Smooth muscle cell (in vitro differentiated cells): ENCODE data around the gene MLH1. TPM values are rescaled to one million over a fixed set of nuclear protein-coding genes. Genes with fewer than 3 reads are reported as not detected.

Experiments used
- DNase-seq: peaks from one replicate; lab custom pipeline; 2025; ENCODE audit not compliant: unreplicated experiment; lab: John Stamatoyannopoulos, UW
- H2AFZ ChIP-seq: fragments of 200-600 bp; sonication (generic); 2 replicates; pipeline ENCODE4 v1.6.0; 2016; ENCODE audit warnings: antibody characterized with exemption, low read depth, mild to moderate bottlenecking
- H3F3A ChIP-seq: fragments of 200-600 bp; sonication (generic); 2 replicates; pipeline ENCODE4 v1.6.0; 2017; ENCODE audit warnings: antibody characterized with exemption, low read depth
- H3K27ac ChIP-seq: fragments of 200-600 bp; sonication (generic); 2 replicates; pipeline ENCODE4 v1.5.1; 2016; ENCODE audit warnings: low read depth, mild to moderate bottlenecking
- H3K27me3 ChIP-seq: fragments of 200-600 bp; sonication (generic); 2 replicates; pipeline ENCODE4 v1.6.1; 2016; ENCODE audit warnings: low read depth, mild to moderate bottlenecking
- H3K36me3 ChIP-seq: fragments of 200-600 bp; sonication (generic); 2 replicates; pipeline ENCODE4 v1.5.1; 2016; ENCODE audit warnings: low read depth
- H3K4me1 ChIP-seq: fragments of 200-600 bp; sonication (generic); 2 replicates; pipeline ENCODE4 v1.5.1; 2016; ENCODE audit warnings: low read depth
- H3K4me2 ChIP-seq: fragments of 200-600 bp; sonication (generic); 2 replicates; pipeline ENCODE4 v1.6.0; 2016; ENCODE audit warnings: mild to moderate bottlenecking
- H3K4me3 ChIP-seq: fragments of 200-600 bp; sonication (generic); 2 replicates; pipeline ENCODE4 v1.5.1; 2016; ENCODE audit warnings: mild to moderate bottlenecking
- H3K79me2 ChIP-seq: fragments of 200-600 bp; sonication (generic); 2 replicates; pipeline ENCODE4 v1.6.0; 2016; ENCODE audit warnings: low read depth, mild to moderate bottlenecking
- H3K9ac ChIP-seq: fragments of 200-600 bp; sonication (generic); 2 replicates; pipeline ENCODE4 v1.6.0; 2016; ENCODE audit warnings: low read depth
- H3K9me3 ChIP-seq: fragments of 200-600 bp; sonication (generic); replicated peaks from 2 replicates; pipeline ENCODE4 v1.5.1; 2016; ENCODE audit warnings: low read depth
- H4K20me1 ChIP-seq: fragments of 200-600 bp; sonication (generic); 2 replicates; pipeline ENCODE4 v1.6.0; 2016; ENCODE audit warnings: low read depth
- CTCF ChIP-seq: fragments of 200-600 bp; sonication (generic); IDR thresholded peaks from 2 replicates; pipeline ENCODE4 v1.5.1; 2017; ENCODE audit warnings: borderline replicate concordance, mild to moderate bottlenecking, antibody characterized with exemption; ENCODE audit not compliant: insufficient read depth, poor library complexity, severe bottlenecking
- whole genome bisulfite sequencing: methylation state at CpG from one replicate; pipeline ENCODE4 v1.1.7; 2016; ENCODE audit warnings: low lambda C conversion rate; 5-methylcytosine and 5-hydroxymethylcytosine counted together
- polyA plus RNA-seq: library from polyadenylated mRNA; unstranded; fragments of >200 nt; fragmentation: Nextera tagmentation; extraction: Ambion mirVana; gene quantifications from 2 replicates; pipeline ENCODE4 v1.2.1, GENCODE V29; 2016
- total RNA-seq: library from RNA; depleted of rRNA; stranded (reverse); fragments of >200 nt; gene quantifications from 2 replicates; pipeline ENCODE4 v1.2.3, GENCODE V29; 2014

Gene MLH1
- total RNA-seq (28.3 and 35.0 TPM in 2 replicates), polyA plus RNA-seq (16.6 and 22.6 TPM in 2 replicates)

- Histone ChIP-seq H2AFZ (peak within 1 kb of the TSS; percentile 76), H3K79me2 (peaks cover 63% of the 10 kb centered on the region), H3K4me2 (peak within 1 kb of the TSS; percentile 89), H3F3A (no peaks in the 10 kb centered on the region), H3K4me1 (peaks cover 34% of the 10 kb centered on the region), H3K9me3 (no peaks in the 10 kb centered on the region), H3K4me3 (peak within 1 kb of the TSS; percentile 62), H3K27ac (peak within 1 kb of the TSS; percentile 98), H3K36me3 (peaks cover 15% of the 10 kb centered on the region), H4K20me1 (peaks cover 39% of the 10 kb centered on the region), H3K9ac (peak within 1 kb of the TSS; percentile 97), H3K27me3 (no peaks in the 10 kb centered on the region)
- 1% methylated on average over 47 of the region's 47 CpGs for WGBS
- no peak for DNase-seq
- no peak for TF ChIP-seq CTCF
These were observed at the start of gene MLH1 for GRCh38 chr3:36993326-36994283. TSS of gene MLH1 (plus strand) at chr3:36993518. CDS start at chr3:36993548, 30 bp downstream.

GRCh38 chr3:36943601-36944000 is 49.7 kb upstream of the MLH1 start:
- no peak overlapping the region for H3K27ac ChIP-seq
- peak overlapping the region; percentile 69 for H3K4me3 ChIP-seq
- H4K20me1 ChIP-seq: no peaks in the 10 kb centered on the region
- H3K79me2 ChIP-seq: no peaks in the 10 kb centered on the region
- H3F3A ChIP-seq: peaks cover 6% of the 10 kb centered on the region
- peak overlapping the region; percentile 99 for H3K4me2 ChIP-seq
- H2AFZ ChIP-seq: peak overlapping the region; percentile 95
- H3K27me3 ChIP-seq: no peaks in the 10 kb centered on the region
- peak overlapping the region; percentile 31 for H3K9ac ChIP-seq
- 34% methylated on average over 10 of the region's 10 CpGs for WGBS
- no peak for TF ChIP-seq CTCF
- peaks cover 3% of the 10 kb centered on the region for H3K4me1 ChIP-seq
- peaks cover 3% of the 10 kb centered on the region for H3K9me3 ChIP-seq
- no peak for DNase-seq
- H3K36me3 ChIP-seq: no peaks in the 10 kb centered on the region

GRCh38 chr3:36944012-36944640 is 49.2 kb upstream of the MLH1 start:
- Histone ChIP-seq H3K27ac (no peak overlapping the region), H4K20me1 (no peaks in the 10 kb centered on the region), H3K79me2 (no peaks in the 10 kb centered on the region), H2AFZ (peak overlapping the region; percentile 95), H3K9ac (peak overlapping the region; percentile 31), H3K4me3 (peak overlapping the region; percentile 69), H3K9me3 (peaks cover 3% of the 10 kb centered on the region), H3K27me3 (no peaks in the 10 kb centered on the region), H3F3A (peaks cover 6% of the 10 kb centered on the region), H3K4me2 (peak overlapping the region; percentile 99), H3K4me1 (peaks cover 3% of the 10 kb centered on the region), H3K36me3 (no peaks in the 10 kb centered on the region)
- peak; percentile 22 for DNase-seq
- no peak for TF ChIP-seq CTCF
- 2% methylated on average over 54 of the region's 56 CpGs for WGBS
